A549 (cell line): ENCODE data around the gene FAM234B.

Experiments used
- E2F6 ChIP-seq: IDR thresholded peaks from 2 replicates; pipeline ENCODE4 v1.6.1; 2012; ENCODE audit warnings: low read depth, borderline replicate concordance
- EP300 ChIP-seq, 2 experiments: fragments of >200 bp; sonication (Bioruptor Twin); formaldehyde crosslinking; IDR thresholded peaks; 2 replicates in 1 of 2; 3 replicates in 1 of 2; pipeline ENCODE4 v1.6.1; 2016 to 2017
- MYC ChIP-seq: IDR thresholded peaks from 2 replicates; pipeline ENCODE4 v1.6.1; 2012; ENCODE audit warnings: mild to moderate bottlenecking, inconsistent platforms, low read length, improper control_type of control experiment, borderline replicate concordance
- PHF8 ChIP-seq: fragments of 200-600 bp; sonication (generic); IDR thresholded peaks from 2 replicates; pipeline ENCODE4 v1.6.1; 2016; ENCODE audit warnings: low read depth, mild to moderate bottlenecking, antibody characterized with exemption, moderate library complexity, borderline replicate concordance
- POLR2AphosphoS2 ChIP-seq: conservative IDR thresholded peaks from 2 replicates; pipeline ENCODE4 v1.6.1; 2012; ENCODE audit warnings: low read length, improper control_type of control experiment, inconsistent platforms
- RAD21 ChIP-seq, 2 experiments: fragments of >200 bp in 1 of 2; sonication (Bioruptor Twin) in 1 of 2; formaldehyde crosslinking in 1 of 2; IDR thresholded peaks in 1 of 2; conservative IDR thresholded peaks in 1 of 2; 2 replicates in 1 of 2; 3 replicates in 1 of 2; pipeline ENCODE4 v1.6.1; 2012 to 2018; ENCODE audit warnings: inconsistent platforms in 1 of 2
- RARB ChIP-seq: fragments of 250-450 bp; sonication (Bioruptor Pico); IDR thresholded peaks from 2 replicates; pipeline ENCODE4 v1.8.0; 2021; ENCODE audit warnings: mild to moderate bottlenecking, moderate library complexity
- RFX5 ChIP-seq: fragments of 450-650 bp; IDR thresholded peaks from 2 replicates; pipeline ENCODE4 v1.7.1; 2014; ENCODE audit warnings: antibody characterized with exemption, mild to moderate bottlenecking, moderate library complexity
- TF ChIP-seq, protein P1 (sequence below): IDR thresholded peaks from 2 replicates; pipeline ENCODE4 v1.6.1; 2012
- TF ChIP-seq, protein P2 (sequence below): fragments of >200 bp; sonication (Bioruptor Twin); formaldehyde crosslinking; IDR thresholded peaks from 3 replicates; pipeline ENCODE4 v1.5.1; 2016

DNA sequence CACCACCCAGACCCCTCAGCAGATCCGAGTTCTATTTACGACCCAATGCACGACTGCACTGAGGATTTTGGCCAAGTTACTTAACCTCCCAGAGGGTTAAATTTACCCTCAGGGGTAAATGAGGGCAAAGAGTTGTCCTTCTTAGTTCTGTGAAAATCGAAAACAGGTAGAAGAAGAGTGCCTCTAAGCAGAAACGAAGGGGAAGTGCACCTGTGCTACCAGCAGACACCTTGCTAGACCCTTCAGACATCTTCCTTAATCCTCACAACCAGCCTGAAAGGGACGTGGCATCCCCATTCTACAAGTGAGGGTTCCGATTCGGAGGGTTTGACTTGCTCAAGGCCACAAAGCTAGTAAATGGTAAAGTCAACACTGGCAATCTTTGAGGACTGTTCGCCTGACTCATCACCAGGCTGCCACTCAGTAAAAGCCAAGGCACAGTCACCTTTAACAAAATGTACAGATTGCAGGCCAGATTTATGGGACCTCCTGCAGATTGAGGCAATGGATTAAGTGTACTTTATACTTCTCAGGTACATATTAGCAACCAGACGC, 57.7 kb downstream of the FAM234B start:
- TF ChIP-seq, protein P1, sequence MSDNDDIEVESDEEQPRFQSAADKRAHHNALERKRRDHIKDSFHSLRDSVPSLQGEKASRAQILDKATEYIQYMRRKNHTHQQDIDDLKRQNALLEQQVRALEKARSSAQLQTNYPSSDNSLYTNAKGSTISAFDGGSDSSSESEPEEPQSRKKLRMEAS = no peak
- no peak for TF ChIP-seq RAD21 (conservative IDR thresholded peaks at IDR 0.05 in 1 of 2, IDR thresholded peaks at IDR 0.05 in 1 of 2)
- TF ChIP-seq, protein P2, sequence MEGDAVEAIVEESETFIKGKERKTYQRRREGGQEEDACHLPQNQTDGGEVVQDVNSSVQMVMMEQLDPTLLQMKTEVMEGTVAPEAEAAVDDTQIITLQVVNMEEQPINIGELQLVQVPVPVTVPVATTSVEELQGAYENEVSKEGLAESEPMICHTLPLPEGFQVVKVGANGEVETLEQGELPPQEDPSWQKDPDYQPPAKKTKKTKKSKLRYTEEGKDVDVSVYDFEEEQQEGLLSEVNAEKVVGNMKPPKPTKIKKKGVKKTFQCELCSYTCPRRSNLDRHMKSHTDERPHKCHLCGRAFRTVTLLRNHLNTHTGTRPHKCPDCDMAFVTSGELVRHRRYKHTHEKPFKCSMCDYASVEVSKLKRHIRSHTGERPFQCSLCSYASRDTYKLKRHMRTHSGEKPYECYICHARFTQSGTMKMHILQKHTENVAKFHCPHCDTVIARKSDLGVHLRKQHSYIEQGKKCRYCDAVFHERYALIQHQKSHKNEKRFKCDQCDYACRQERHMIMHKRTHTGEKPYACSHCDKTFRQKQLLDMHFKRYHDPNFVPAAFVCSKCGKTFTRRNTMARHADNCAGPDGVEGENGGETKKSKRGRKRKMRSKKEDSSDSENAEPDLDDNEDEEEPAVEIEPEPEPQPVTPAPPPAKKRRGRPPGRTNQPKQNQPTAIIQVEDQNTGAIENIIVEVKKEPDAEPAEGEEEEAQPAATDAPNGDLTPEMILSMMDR = no peak
- no peak for TF ChIP-seq MYC
- TF ChIP-seq RARB (CRISPR knock-in tag) = 0 out of 2 replicates have a peak, but pooled peaks have one; percentile 52
- TF ChIP-seq POLR2AphosphoS2 = no peak
- TF ChIP-seq PHF8 = no peak
- no peak; a peak in 1 of 5 replicates for TF ChIP-seq EP300 (IDR thresholded peaks at IDR 0.05)
- no peak for TF ChIP-seq RFX5
- no peak for TF ChIP-seq E2F6
